SH-SY5Y (cell line): ENCODE data around the gene PHACTR1.

Experiments
- GATA2 ChIP-seq: IDR thresholded peaks from 2 replicates; pipeline ENCODE4 v1.6.1; 2011; ENCODE audit warnings: mild to moderate bottlenecking, low read depth, low read length
- GATA3 ChIP-seq: IDR thresholded peaks from 2 replicates; pipeline ENCODE4 v1.6.1; 2011; ENCODE audit warnings: low read depth, mild to moderate bottlenecking, low read length, moderate library complexity

GRCh38 chr6:12725263-12725662 lies 8.7 kb downstream of the PHACTR1 start:
- TF ChIP-seq GATA2 (no peak), GATA3 (no peak)
